Right renal cortex interstitium (tissue), 3 donors: ENCODE data around the gene ARHGAP6. TPM values are rescaled to one million over a fixed set of nuclear protein-coding genes. Genes with fewer than 3 reads are reported as not detected.
"Not testable (repeated sequence)": the region's sequence is repeated elsewhere in the genome, so short reads cannot be mapped to it uniquely, and the experiment has no call there.

Experiments used
- DNase-seq, 3 donors: peaks; one replicate each; pipeline ENCODE4 v3.0.0-alpha.2; 2013; ENCODE audit warnings: low read depth in 3 of 3, low spot score in 2 of 3
- polyA plus RNA-seq, 3 donors: library from polyadenylated mRNA; unstranded; fragments of 120-200 nt; gene quantifications; one replicate each; pipeline ENCODE4 v1.2.1, GENCODE V29; 2013; ENCODE audit not compliant: insufficient read length in 3 of 3

ARHGAP6 gene
- polyA plus RNA-seq, 3 donors, result 13.7 to 15.4 (median 13.9) TPM

DNA sequence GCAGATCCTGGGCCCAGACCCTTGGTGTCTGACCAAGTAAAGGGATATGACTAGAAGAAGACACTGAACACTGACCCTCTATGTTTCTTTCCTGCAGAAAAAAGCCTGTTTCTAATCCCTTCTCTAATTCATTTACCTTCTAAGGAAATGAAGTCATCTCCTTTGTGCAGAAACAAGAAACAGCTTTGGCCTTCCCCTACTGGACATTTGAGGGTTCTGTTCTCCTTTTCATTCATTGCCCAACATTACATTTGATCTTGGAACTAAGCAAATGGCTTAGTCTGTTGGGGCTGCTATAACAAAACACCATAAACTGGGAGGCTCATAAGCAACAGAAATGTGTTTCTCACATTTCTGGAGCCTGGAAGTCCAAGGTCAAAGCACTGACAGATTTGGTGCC lies 534.6 kb downstream of the ARHGAP6 start:
- no peak for DNase-seq

- no peak for DNase-seq
Observed at GRCh38 chrX:11130136-11130535, 535.6 kb downstream of the ARHGAP6 start.

DNA sequence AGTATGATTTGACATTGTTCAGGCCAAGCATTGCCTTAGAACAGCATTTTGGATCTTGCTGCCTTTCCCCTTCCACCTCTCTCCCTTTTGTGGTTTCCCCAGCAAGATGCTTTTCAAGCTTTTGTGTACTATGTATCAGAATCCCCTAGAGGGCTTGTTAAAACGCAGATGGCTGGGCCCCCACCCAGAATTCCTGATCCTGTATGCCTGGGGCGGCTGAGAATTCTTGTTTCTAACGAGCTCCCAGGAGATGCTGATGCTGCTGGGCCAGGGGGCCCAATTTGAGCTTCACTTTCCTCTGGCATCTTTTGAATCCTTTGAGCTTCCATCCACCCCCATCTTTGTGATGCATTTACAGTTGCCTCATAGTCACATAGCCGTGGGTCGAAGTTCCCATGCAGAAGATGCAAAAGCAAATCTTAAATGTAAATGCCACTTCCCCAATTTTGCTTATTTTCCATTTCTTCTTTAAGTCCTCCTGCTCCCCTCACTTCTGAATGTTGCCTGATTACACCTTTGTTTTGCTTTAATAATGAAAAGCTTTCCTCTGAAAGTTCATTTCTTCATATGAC lies 536.1 kb downstream of the ARHGAP6 start:
- no peak for DNase-seq

DNA sequence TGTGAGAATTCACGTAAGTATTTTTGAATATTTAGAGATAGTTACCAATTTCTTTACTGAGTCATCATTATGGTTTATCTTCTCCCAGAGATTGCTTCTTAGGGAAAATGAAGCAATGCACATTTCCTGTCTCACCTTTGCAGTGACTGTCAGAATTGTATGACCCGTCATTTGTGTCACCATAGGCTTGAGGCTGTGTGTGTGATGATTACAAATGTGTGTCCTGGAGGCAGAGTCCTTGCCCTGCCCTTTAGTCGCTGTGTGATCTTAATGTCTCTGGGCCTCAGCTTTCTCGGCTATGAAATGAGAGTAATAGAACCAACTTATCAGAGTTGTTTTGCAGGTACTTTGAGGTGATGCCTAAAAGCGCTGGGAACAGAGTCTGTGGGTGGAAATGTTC lies 540.7 kb downstream of the ARHGAP6 start:
- no peak for DNase-seq

GRCh38 chrX:11124112-11124511 lies 541.6 kb downstream of the ARHGAP6 start:
- no peak for DNase-seq

DNA sequence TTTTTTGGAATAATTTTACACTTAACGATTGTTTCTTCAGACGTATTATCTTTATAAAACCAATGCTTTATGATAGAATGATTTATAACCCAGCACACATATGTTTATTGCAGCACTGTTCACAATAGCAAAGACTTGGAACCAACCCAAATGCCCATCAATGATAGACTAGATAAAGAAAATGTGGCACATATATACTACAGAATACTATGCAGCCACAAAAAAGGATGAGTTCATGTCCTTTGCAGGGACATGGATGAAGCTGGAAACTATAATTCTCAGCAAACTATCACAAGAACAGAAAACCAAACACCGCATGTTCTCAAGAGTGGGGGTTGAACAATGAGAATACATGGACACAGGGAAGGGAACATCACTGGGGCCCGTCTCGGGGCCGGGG lies 542.6 kb downstream of the ARHGAP6 start:
- not testable (repeated sequence) for DNase-seq

DNA sequence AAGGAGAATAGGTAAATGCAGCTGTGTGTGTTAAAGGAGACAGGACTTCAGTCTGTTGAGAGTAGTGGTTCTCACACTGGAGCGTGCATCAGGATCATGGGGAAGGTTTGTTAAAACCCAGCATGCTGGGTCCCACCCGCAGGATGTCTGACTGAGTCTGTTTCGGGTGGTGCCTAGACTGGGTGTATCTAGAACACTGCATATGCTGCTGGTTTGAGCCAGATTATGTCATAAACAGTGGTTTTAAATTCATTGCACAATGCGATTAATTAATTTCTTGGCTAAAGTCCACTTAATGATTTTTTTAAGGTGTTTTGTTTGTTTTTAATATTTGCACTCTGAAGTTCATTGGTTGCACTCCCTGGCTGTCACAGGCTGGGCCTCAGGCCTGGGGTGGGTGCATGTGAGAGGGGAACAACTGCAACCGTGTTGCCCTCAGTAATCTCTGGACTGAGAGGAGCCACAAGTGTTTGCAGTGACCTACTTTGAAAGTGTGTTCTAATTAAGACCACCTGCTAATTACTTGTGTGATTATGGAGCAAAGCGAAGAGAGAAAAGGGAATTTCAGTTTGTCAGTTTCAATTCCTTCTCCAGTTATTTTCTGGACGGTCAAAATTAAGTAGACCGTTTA lies 546.3 kb downstream of the ARHGAP6 start:
- DNase-seq, result no peak

DNA sequence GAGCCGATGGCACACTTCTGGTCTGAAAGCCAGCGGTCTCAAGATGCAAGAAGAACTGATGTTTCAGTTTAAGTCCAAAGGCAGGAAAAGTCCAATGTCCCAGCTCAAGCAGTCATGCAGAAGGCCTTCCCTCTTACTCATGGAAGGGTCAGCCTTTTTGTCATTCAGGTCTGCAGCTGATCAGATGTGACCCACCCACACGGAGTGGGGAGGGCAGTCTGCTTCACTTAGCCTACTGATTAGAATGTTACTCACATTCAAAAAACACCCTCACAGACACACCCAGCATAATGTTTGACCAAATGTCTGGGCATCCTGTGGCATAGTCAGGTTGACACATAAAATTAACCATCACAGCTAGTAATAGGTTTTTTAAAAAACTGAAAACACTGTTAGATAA lies 548.0 kb downstream of the ARHGAP6 start:
- DNase-seq, result no peak

- no peak for DNase-seq
Observed at GRCh38 chrX:11113731-11114130, 552.0 kb downstream of the ARHGAP6 start.

- DNase-seq, result no peak
Observed at GRCh38 chrX:11111947-11112346, 553.8 kb downstream of the ARHGAP6 start.

DNA sequence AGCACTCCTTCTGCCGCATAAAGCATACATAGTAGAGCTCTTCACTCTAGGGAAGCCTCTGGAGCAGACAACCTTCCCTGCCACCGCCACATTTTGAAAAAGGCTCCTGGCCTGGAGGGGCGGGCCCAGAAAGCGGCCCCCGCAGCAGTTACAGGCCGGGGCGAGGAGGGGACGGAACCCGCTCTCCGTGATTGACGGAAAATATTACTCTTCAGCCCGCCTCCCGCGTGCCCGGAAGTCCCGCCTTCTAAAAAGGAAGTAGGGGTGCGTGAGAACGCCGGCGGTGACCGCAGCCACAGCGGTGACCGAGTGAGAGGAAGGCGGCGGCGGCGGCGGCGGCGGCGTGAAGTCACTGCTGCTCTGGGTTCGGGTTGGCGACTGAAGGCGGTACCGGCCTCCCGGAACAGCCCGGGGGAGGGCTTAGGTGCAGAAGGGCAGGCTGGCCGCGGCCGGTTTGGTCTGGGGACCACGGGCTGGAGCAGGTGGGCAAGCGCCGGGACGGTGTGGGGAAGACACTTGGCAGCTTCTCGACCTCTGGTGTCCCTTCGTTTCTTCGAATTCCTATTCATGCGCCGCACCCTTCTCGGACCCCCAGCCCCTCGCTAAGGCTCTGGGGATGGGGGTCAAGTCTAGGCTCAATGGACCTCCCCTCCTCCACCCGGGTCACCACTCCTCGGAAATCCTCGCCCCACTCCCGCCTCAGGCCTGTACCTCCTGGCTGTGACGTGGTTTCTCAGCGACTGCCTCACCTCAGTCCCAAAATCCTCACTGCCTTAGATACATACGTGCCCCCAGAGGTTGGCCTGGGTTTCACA lies 554.5 kb downstream of the ARHGAP6 start, which contains the start of gene HCCS:
Gene HCCS, plus strand, starts transcription at position 296 of the 815 bp plus-strand sequence. CDS start 729 bp downstream, outside the sequence.
- peak in 2 of 3 donors; percentile 56 to 58 for DNase-seq

GRCh38 chrX:11109968-11110367 lies 555.8 kb downstream of the ARHGAP6 start:
- DNase-seq, result no peak

- DNase-seq, result no peak
Observed at GRCh38 chrX:11108253-11108941, 557.3 kb downstream of the ARHGAP6 start.

GRCh38 chrX:11105080-11105479 lies 560.6 kb downstream of the ARHGAP6 start:
- DNase-seq, result no peak

- no peak for DNase-seq
Observed at GRCh38 chrX:11103751-11104150, 562.0 kb downstream of the ARHGAP6 start.

DNA sequence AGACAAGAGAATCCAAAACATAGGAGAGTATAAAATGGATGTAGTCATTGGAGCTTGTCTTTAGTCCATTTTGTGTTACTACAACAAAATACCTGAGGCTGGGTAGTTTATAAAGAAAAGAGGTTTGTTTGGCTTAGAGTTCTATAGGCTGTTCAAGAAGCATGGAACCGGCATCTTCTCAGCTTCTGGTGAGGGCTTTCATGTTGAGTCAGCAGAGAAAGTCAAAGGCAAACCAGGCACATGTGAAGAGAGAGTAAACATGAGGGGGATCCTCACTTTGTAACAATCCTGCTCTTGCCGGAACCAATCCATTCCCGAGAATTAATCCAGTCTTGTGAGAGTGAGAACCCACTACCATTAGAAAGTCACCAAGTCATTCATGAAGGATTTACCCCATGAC lies 562.7 kb downstream of the ARHGAP6 start:
- DNase-seq, result no peak

DNA sequence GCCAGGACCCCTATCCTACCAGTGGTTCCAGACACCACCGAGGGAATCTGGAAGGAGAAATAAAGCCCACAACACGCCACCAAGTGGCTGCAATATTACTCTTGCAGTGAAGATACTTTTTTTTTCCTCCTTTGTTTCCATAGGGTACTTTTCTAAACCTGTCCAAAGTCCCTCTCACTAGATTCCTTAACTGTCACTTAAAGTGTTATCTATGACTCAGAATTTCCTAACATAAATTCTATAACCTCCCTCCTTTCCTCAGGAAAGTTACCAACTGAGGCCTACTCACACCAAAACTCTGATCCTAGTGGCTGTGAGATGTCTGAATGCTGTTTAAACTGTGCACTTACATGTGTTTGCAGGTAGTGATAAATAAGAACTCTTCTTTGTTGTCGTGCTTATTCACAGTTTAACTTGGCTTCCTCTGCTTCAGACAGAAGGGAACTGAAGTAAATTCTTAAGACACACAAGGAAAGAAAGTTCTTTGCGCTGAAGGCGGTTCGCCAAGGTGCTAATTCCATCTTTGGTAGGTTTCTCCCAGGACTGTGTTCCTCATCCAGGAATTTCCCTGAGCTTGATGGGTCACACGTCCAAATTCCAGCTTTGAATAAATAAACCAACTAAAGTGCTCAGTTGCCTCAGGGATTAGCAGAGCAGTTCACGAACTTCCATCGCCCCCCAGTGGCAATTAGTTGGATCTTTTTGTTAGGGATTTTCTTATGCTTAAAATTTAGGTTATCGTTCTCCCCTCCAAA lies 565.3 kb downstream of the ARHGAP6 start:
- DNase-seq, result no peak

GRCh38 chrX:11099465-11099864 lies 566.3 kb downstream of the ARHGAP6 start:
- no peak for DNase-seq

- DNase-seq, result no peak
Observed at GRCh38 chrX:11097933-11098332, 567.8 kb downstream of the ARHGAP6 start.

DNA sequence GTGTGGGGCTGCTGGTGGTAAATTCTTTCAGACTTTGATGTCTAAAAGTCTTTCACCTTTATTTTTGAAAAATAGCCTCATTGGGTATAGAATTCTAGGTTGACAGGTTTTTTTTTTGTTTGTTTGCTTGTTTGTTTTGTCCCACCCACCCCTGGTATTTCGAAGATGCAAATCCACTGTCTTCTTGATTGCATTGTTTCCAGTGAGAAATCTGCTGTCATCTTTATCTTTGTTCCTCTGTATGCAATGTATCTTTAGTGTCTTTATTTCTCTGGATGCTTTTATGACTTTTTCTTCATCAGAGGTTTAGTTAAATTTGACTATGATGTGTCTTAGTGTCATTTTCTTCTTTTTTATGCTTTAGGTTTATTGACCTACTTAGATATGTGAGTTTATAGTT lies 575.9 kb downstream of the ARHGAP6 start:
- no peak for DNase-seq
